Retina (tissue), 1 donor: Measurements from ENCODE around the gene TSPEAR.
"Not testable (repeated sequence)": the region's sequence is repeated elsewhere in the genome, so short reads cannot be mapped to it uniquely, and the experiment has no call there.

Source experiments
- DNase-seq: peaks from one replicate; pipeline ENCODE4 v3.0.0-alpha.2; 2016

The TSPEAR gene

GRCh38 chr21:44681152-44681551 is 30.2 kb downstream of the TSPEAR start:
- DNase-seq: no peak

- DNase-seq: no peak
Observed at GRCh38 chr21:44677881-44678280, 33.5 kb downstream of the TSPEAR start.

- no peak for DNase-seq
Observed at GRCh38 chr21:44671911-44672310, 39.5 kb downstream of the TSPEAR start.

- DNase-seq: no peak
Observed at GRCh38 chr21:44670642-44671432, 40.5 kb downstream of the TSPEAR start.

- no peak for DNase-seq
Observed at GRCh38 chr21:44667612-44668011, 43.8 kb downstream of the TSPEAR start.

- no peak for DNase-seq
Observed at GRCh38 chr21:44666401-44667320, 44.7 kb downstream of the TSPEAR start, which contains the start of gene KRTAP12-2. KRTAP12-2 (minus strand) TSS chr21:44666927; CDS start chr21:44666886, 41 bp downstream.

- no peak for DNase-seq
Observed at GRCh38 chr21:44664691-44665090, 46.7 kb downstream of the TSPEAR start.

- not testable (repeated sequence) for DNase-seq
Observed at GRCh38 chr21:44661567-44661966, 49.8 kb downstream of the TSPEAR start.

- no peak for DNase-seq
Observed at GRCh38 chr21:44658913-44659595, 52.3 kb downstream of the TSPEAR start.

GRCh38 chr21:44658541-44658910 is 52.8 kb downstream of the TSPEAR start:
- no peak for DNase-seq

GRCh38 chr21:44657635-44658540 is 53.5 kb downstream of the TSPEAR start, which contains the start of gene KRTAP12-3:
KRTAP12-3 (plus strand) TSS chr21:44657932; CDS start chr21:44657980, 48 bp downstream.
- no peak for DNase-seq

GRCh38 chr21:44656868-44657267 is 54.5 kb downstream of the TSPEAR start:
- no peak for DNase-seq

GRCh38 chr21:44654576-44655175 is 56.7 kb downstream of the TSPEAR start, which contains the start of gene KRTAP12-4:
KRTAP12-4 (minus strand) TSS chr21:44654659; CDS start chr21:44654614, 45 bp downstream.
- no peak for DNase-seq

- DNase-seq: no peak
Observed at GRCh38 chr21:44653656-44654575, 57.5 kb downstream of the TSPEAR start.

- DNase-seq: no peak
Observed at GRCh38 chr21:44653123-44653522, 58.2 kb downstream of the TSPEAR start.

- no peak for DNase-seq
Observed at GRCh38 chr21:44650973-44651675, 60.2 kb downstream of the TSPEAR start.

GRCh38 chr21:44650265-44650972 is 61.0 kb downstream of the TSPEAR start:
- DNase-seq: no peak

- DNase-seq: no peak
Observed at GRCh38 chr21:44649521-44650100, 61.8 kb downstream of the TSPEAR start.
